ENCODE results near the gene ECEL1. TPM values are rescaled to one million over a fixed set of nuclear protein-coding genes. Genes with fewer than 3 reads are reported as not detected.
"Not testable (repeated sequence)": the region's sequence is repeated elsewhere in the genome, so short reads cannot be mapped to it uniquely, and the experiment has no call there.

Gene ECEL1
- total and polyA plus RNA-seq, 4 donors, result 0.09 to 0.35 (median 0.23) TPM

DNA sequence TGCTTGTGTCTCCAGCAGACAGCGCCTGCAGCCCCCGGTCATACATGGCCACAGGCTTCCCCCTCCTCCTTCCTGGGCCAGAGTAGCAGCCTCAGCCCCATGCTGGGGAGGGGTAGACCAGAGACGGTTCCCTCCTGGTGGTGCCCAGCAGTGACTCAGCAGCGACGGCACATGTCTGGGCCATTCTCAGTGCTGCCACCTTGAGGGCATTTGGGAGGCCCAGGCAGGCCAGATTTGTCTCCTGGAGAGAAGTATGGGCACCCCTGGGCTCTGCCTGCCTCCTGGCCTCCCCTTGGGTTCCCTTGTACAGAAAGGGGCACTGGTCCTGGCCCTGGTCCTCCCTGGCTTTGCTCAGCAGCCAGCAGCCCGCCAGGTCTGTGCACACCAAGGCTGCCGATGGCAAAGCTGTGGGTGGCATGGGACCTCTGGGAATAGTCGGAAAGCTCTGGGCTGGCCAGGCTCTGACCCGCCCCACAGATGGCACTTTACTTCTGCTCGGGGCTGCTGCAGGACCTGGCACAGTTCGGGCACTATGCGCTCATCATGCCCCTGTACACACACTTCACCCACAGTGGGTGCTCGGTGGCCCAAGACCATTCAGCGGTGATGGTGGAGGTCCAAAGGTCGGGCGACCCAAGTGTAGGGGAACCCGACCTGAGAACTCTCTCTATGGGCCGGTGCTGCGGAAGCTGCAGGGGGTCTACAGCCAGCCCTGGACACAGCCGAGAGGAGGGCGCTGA, 43.1 kb downstream of the ECEL1 start:
- H3K27ac ChIP-seq (ENCODE audit: low read depth in 1 of 2, low read length in 1 of 2), result no peak overlapping the region
- DNase-seq (peak in 2 of 3 donors; percentile 18 to 32), ATAC-seq (ENCODE audit: insufficient read depth, low FRiP score) (no peak)
- no peaks in the 10 kb centered on the region for H3K36me3 ChIP-seq (ENCODE audit: control insufficient read depth in 4 of 4, insufficient read depth in 4 of 4, low read length in 4 of 4)
- no peak overlapping the region for H3K4me3 ChIP-seq
- TF ChIP-seq CTCF (IDR thresholded peaks at IDR 0.05; ENCODE audit: control extremely low read depth, extremely low read depth), result no peak
- no peak overlapping the region for H3K9ac ChIP-seq (ENCODE audit: insufficient read depth in 1 of 2, low read length in 2 of 2)
- peaks cover 0 to 7% (median 0%) of the 10 kb centered on the region in 5 donors for H3K4me1 ChIP-seq (ENCODE audit: control insufficient read depth in 5 of 5, insufficient read depth in 5 of 5, low read length in 5 of 5)
- WGBS, 2 donors, result 76 to 78% methylated on average over 21 of the region's 21 CpGs
- H3K27me3 ChIP-seq (ENCODE audit: control insufficient read depth in 3 of 3, insufficient read depth in 3 of 3, low read length in 2 of 3), result no peaks in the 10 kb centered on the region
- no peaks in the 10 kb centered on the region for H3K9me3 ChIP-seq (ENCODE audit: control insufficient read depth in 4 of 4, insufficient read depth in 3 of 4, low read length in 3 of 4)

- not testable (repeated sequence) for H3K4me3 ChIP-seq; H3K36me3 ChIP-seq (ENCODE audit: control insufficient read depth in 4 of 4, insufficient read depth in 4 of 4, low read length in 4 of 4); H3K27me3 ChIP-seq (ENCODE audit: control insufficient read depth in 3 of 3, insufficient read depth in 3 of 3, low read length in 2 of 3); H3K27ac ChIP-seq (ENCODE audit: low read depth in 1 of 2, low read length in 1 of 2); ATAC-seq (ENCODE audit: insufficient read depth, low FRiP score); DNase-seq; H3K9ac ChIP-seq (ENCODE audit: insufficient read depth in 1 of 2, low read length in 2 of 2); H3K9me3 ChIP-seq (ENCODE audit: control insufficient read depth in 4 of 4, insufficient read depth in 3 of 4, low read length in 3 of 4); H3K4me1 ChIP-seq (ENCODE audit: control insufficient read depth in 5 of 5, insufficient read depth in 5 of 5, low read length in 5 of 5)
- WGBS, 2 donors, result 75 to 81% methylated on average over 11 to 17 of the region's 21 CpGs
These were observed 43.8 kb downstream of the ECEL1 start for GRCh38 chr2:232443669-232444408.

GRCh38 chr2:232443047-232443446, 44.6 kb downstream of the ECEL1 start:
- not testable (repeated sequence) for ATAC-seq (ENCODE audit: insufficient read depth, low FRiP score); H3K27ac ChIP-seq (ENCODE audit: low read depth in 1 of 2, low read length in 1 of 2); H3K9ac ChIP-seq (ENCODE audit: insufficient read depth in 1 of 2, low read length in 2 of 2); H3K9me3 ChIP-seq (ENCODE audit: control insufficient read depth in 4 of 4, insufficient read depth in 3 of 4, low read length in 3 of 4); H3K4me1 ChIP-seq (ENCODE audit: control insufficient read depth in 5 of 5, insufficient read depth in 5 of 5, low read length in 5 of 5); H3K4me3 ChIP-seq; DNase-seq; H3K36me3 ChIP-seq (ENCODE audit: control insufficient read depth in 4 of 4, insufficient read depth in 4 of 4, low read length in 4 of 4); H3K27me3 ChIP-seq (ENCODE audit: control insufficient read depth in 3 of 3, insufficient read depth in 3 of 3, low read length in 2 of 3)
- 79 to 100% methylated on average over 5 to 13 of the region's 13 CpGs for WGBS, 2 donors

DNA sequence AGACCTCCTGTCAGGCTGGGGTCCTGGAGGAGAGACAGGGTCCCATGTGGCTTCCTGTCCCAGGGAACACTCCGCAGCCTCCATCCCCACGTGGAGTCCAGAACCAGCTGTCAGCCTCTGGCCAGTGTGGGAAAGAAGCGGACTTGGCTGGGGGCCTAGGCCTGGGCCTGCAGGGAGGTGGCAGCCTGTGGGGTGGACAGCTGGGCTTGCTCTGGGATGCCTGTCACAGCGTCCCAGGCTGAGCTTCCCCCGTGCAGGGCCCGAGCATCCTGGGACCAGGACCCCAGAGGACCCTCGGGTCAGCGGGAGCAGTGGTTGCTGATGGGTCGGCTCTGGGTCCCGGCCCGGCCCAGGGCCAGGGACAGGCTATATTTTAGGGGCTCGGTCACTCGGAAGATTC, 45.2 kb downstream of the ECEL1 start:
- not testable (repeated sequence) for H3K4me1 ChIP-seq (ENCODE audit: control insufficient read depth in 5 of 5, insufficient read depth in 5 of 5, low read length in 5 of 5); H3K4me3 ChIP-seq; H3K9ac ChIP-seq (ENCODE audit: insufficient read depth in 1 of 2, low read length in 2 of 2); ATAC-seq (ENCODE audit: insufficient read depth, low FRiP score); H3K27me3 ChIP-seq (ENCODE audit: control insufficient read depth in 3 of 3, insufficient read depth in 3 of 3, low read length in 2 of 3); H3K36me3 ChIP-seq (ENCODE audit: control insufficient read depth in 4 of 4, insufficient read depth in 4 of 4, low read length in 4 of 4); H3K9me3 ChIP-seq (ENCODE audit: control insufficient read depth in 4 of 4, insufficient read depth in 3 of 4, low read length in 3 of 4); H3K27ac ChIP-seq (ENCODE audit: low read depth in 1 of 2, low read length in 1 of 2)
- peak; percentile 58 to 67 (median 63) for DNase-seq
- 69 to 79% methylated on average over 11 to 13 of the region's 13 CpGs for WGBS, 2 donors

DNA sequence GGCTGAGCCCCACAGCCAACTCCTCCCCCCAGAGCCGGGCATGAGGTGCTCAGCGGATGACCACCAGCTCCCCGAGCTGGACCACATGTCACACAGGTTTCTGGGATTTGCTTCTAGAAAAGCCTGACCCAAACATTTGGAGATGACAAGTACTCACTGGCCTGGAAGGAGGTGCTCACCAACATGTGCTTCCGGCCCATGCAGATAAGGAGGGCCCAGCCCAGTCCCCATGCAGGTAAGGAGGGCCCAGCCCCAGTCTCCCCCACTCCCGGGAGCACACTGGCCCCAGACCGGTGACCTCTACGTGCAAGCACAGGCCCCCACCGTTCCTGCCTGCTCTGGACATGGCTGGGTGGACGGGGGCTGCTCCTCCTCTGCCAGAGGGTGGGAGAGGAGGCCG, 45.7 kb downstream of the ECEL1 start:
- H3K4me1 ChIP-seq (ENCODE audit: control insufficient read depth in 5 of 5, insufficient read depth in 5 of 5, low read length in 5 of 5); H3K27me3 ChIP-seq (ENCODE audit: control insufficient read depth in 3 of 3, insufficient read depth in 3 of 3, low read length in 2 of 3); ATAC-seq (ENCODE audit: insufficient read depth, low FRiP score); H3K27ac ChIP-seq (ENCODE audit: low read depth in 1 of 2, low read length in 1 of 2); H3K9me3 ChIP-seq (ENCODE audit: control insufficient read depth in 4 of 4, insufficient read depth in 3 of 4, low read length in 3 of 4); DNase-seq; H3K4me3 ChIP-seq; H3K9ac ChIP-seq (ENCODE audit: insufficient read depth in 1 of 2, low read length in 2 of 2); H3K36me3 ChIP-seq (ENCODE audit: control insufficient read depth in 4 of 4, insufficient read depth in 4 of 4, low read length in 4 of 4): not testable (repeated sequence)
- 80 to 91% methylated on average over 9 of the region's 10 CpGs for WGBS, 2 donors
